ENCODE measurements around the gene TOP1.
"Not testable (repeated sequence)": the region's sequence is repeated elsewhere in the genome, so short reads cannot be mapped to it uniquely, and the experiment has no call there.

The TOP1 gene

DNA sequence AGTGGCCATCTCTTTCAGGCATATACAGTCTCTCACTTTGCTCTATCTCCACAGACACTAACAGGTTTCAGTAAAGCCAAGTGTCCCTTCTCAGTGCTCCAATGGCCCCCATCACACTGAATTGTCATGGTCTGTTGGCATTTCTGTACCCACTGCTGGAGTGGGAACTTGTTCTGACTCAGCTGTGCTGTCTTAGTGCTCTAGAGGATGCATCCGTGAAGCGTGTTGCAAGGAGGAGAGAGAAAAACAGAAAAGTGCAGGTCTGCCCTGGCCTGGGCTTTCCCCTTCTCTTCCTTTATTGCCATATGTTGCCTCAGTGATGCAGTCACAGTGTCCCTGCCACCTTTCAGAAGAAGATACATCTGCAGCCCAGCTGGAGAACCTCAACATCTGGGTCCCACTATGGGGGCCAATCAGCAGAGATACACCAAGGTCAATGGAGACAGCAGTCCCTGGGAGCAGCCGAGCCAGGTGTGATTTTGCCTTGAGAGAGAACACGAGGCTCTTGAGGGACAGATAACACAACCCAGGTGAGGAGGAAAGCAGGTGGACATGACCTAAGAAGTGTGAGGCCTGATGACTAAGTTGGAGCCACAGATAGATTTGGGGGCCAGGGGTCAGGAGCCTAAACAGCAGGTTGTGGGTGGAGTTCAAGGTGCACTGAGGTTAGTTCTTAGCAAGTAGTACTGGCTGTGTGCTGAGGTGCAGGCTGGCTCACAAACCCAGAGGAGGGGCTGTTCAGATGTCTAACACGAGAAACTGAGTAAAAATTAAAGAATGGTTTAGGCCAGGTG, 103.2 kb downstream of the TOP1 start:
- no peak for DNase-seq (ENCODE audit: low read depth)

DNA sequence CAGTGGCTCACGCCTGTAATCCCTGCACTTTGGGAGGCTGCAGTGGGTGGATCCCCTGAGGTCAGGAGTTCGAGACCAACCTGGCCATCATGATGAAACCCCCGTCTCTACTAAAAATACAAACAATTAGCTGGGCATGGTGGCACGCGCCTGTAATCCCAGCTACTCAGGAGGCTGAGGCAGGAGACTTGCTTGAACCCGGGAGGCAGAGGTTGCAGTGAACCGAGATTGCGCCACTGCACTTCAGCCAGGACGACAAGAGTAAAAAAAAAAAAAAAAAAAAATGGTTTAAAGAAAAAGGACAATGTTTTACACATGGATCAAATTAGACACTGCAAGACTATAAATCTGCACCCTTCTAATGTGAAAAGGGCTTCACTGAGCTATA, 103.8 kb downstream of the TOP1 start:
- DNase-seq (ENCODE audit: low read depth) = not testable (repeated sequence)

GRCh38 chr20:41133709-41134361, 105.2 kb downstream of the TOP1 start:
- no peak for DNase-seq (ENCODE audit: low read depth)

DNA sequence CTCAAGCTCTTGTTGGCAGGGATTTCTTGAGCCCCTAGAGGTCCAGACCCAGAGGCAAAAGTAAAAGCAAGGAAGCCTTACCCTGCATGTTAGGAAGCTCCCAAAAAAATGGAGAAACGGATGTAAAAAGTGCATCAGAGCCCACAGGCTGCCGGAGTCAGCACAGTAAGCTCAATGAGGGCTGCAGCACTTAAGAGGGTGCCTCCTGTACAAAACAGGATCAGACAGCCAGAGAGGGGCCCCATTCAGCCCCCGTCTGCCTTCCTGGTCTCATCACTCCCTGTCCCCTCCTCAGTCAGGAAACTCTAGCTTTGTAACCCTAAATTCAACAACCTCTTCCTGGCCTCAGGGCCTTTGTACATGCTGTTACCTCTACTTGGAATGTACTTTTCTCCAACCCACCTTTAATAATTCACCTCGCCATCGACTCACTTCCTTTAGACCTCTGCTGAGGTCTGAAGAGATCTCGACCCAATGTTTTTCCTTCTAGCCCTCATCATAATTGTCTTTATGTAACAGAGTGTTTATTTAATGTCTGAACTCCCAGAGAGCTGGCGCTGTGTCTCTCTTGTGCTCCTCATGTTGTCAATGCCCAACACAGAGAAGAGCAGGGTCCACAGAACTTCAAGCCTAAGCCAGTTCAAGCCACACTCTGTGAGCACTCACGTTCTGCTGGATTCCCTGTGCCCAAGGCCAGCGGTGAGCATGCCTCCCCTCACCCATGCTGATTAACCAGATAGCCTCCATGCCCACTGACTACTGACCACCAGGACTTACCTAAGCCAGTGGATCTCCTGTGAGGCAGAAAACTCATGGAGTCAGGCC, 106.0 kb downstream of the TOP1 start:
- no peak for DNase-seq (ENCODE audit: low read depth)

DNA sequence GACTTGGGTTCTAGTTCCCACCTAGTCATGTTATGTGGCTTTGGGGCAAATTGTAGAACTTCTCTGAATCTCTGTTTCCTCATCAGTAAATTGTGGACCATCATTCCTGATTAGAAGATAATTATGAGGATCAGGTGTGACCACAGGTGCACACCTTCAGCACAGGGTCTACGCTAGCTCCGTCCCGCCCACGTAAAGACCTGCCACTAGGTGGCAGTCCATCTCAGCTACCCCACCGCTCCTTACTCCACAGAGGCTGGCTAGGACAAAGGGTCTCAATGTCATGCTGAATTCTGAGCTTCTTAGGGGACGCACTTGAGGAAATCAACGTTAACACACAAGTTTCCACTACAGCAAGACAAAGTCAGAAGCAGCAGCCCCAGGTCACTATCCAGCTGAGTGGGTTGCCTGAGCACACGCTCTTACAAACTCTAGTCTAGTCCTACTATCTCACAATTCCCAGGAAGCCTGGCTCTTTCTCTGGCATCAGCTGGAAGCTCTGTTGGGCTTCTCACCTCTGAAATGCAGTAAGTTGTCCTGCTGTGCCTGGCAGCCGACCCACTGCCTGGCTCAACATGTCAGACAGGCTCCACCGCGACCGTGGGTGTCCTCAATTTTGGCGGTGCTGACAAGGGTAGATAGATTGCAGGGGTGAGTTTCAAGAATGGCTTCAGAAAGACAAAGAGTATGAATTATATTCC, 106.7 kb downstream of the TOP1 start:
- peak; percentile 49 for DNase-seq (ENCODE audit: low read depth)

GRCh38 chr20:41135888-41136679, 107.5 kb downstream of the TOP1 start:
- no peak for DNase-seq (ENCODE audit: low read depth)

DNA sequence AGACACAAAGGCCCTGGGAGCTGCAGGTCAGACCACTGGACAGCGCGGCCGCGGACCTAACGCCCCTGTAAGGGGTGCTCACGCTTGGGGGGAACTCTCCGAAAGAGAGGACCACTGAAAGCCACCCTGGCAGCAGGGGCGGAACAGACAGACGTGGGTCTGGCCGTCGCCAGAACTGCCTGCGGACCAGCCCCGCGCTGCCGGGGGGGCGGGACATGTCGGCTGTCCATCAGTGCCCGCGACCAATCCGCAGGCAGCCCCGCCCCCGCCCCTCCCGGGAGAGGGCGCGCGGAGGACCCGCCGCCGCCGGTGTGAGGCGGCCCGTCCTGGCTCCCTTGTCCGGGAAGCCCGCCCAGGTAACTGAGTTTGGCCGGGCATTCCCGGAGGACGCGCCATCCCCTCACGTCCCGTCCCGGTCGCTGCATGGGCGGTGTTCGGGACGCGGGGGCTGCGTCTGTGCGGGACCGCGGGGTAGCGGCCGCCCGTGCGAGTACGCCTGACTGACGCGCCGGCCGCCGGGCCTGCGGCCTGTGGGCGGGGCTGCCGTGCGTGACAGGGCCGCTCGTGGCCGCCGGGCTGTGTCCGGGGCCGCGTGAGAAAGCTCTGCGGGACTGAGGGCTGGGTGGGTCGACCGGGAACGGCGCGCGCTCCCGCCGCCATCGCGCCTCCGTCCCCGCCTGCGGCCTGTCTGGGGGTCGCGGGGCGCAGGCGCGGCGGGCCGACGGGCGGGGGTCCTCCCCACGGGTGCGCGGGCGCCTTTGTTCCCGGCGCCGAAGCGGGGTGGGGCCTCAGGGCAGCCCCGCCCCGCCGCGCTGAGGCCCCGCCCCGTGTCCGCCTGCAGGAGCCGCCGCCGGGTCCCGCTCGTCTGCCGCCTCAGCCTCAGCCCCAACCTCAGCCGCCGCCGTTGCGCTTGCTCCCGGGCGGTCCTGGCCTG, 108.3 kb downstream of the TOP1 start, which contains the start of gene PLCG1:
TSS of gene PLCG1 (plus strand) at position 864 of the 934 bp plus-strand sequence. CDS start 99 bp downstream, outside the sequence.
- DNase-seq (ENCODE audit: low read depth) = peak; percentile 67

- no peak for DNase-seq (ENCODE audit: low read depth)
These were observed 109.2 kb downstream of the TOP1 start for GRCh38 chr20:41137614-41138474.

GRCh38 chr20:41138475-41139226, 110.0 kb downstream of the TOP1 start:
- peak; percentile 28 for DNase-seq (ENCODE audit: low read depth)

DNA sequence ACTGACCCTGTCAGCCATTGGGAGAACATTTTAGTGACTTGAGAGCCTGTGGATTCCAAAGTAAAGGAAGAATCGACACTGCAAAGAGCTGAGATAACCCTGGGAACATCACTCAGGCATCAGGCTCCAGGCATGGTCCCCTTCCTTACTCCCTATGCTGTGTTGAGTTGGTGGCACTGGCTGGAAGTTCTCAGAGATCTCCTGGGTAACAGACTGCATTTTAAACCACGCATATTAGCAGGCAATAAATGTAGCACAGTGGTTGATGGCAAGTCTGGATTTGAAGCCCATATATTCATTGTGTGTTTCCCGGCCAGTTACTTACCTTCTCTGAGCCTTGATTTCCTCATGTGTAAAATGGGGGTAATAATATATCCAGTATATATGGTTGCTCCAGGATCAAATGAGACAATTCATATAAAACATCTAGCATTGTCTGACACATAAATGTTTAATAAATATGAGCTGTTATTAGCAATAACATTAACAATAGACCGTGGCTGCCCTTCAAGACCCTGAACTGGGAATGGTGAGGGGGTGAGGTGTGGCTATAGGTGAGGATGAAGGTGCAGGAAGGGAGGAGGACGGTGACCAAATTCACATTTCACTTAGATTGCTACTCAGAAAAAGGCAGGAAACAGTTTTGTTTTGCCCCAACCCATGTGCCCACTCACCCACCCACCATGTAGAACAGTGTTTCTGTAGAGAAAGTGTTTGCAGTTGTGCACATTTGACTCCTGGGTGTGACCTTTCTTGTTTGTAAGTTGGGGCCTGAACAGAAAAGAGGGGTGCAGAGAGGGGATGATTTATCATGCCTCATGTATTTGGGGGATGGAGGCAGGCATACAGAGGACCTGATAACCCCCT, 110.8 kb downstream of the TOP1 start:
- no peak for DNase-seq (ENCODE audit: low read depth)

GRCh38 chr20:41140226-41141133, 111.9 kb downstream of the TOP1 start:
- no peak for DNase-seq (ENCODE audit: low read depth)

DNA sequence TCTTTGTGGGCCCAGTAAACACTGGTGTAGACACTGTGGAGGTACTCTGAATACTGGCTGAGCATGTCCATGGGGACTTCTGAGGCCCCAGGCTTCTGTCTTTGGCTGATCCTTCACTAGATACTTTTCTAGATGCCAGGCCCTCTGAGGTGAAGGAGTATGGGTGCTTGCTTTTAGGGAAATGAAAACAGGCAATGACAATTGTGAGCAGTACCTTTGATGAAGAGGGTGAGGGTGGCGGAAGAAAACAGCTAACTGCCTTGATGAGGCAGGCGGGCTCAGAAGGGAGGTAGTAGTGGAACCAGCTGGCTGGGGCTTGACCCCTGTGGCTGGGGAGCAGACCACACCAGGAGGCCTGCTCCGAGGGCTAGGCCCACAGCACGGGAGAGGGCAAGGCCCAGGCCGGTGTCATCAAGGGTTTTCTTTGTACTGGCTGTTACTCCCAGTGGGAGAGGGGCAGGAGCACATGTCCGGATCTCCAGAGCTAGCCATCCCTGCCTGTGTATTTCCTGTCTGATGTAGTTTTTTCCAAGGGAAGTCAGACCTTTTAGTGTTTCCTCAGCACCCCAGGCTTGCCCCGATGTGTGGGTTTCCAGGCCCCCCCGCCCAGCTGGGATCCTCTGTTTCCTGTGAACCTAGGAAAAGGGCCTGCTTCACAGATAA, 112.7 kb downstream of the TOP1 start:
- no peak for DNase-seq (ENCODE audit: low read depth)

- DNase-seq (ENCODE audit: low read depth) = no peak
These were observed 113.6 kb downstream of the TOP1 start for GRCh38 chr20:41142245-41142644.

DNA sequence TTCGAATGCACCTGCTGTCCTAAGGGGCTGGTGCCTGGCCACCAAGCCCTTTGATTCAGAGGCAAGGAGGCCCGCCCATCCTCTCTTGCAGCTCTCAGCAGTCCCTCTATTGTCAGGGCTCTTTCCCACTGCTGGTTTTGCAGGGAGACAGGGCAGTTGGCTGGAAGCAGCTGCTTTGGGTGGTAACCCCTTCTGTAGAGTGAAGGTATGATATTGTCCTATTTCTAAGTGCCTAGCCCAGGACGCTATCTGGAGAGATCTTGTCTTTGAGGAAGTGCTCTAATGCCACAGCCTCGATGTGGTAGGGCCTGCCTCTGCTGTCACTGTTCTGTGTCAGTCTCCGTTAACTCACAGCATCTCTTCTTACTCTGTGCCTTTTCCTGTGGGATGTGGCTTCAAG, 114.3 kb downstream of the TOP1 start:
- DNase-seq (ENCODE audit: low read depth) = no peak

DNA sequence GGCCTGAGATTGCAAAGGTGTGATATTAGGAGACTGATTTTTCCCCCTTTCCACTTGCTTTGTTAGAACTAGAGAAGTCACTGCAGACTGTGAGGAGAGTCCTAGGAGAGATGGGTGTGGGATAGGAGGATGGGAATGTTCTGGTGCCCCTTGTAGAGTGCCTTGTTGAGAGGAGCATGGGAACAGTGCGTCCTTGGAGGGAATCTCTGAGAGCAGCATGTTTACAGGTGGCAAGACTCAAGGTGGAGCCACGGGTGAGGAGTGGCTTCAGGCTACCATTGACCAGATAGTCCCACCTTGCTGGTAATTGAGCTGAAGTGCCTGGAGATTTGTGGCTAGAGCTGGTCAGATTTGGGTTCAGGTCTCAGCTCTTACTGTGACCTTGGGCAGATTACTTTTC, 114.7 kb downstream of the TOP1 start:
- no peak for DNase-seq (ENCODE audit: low read depth)

DNA sequence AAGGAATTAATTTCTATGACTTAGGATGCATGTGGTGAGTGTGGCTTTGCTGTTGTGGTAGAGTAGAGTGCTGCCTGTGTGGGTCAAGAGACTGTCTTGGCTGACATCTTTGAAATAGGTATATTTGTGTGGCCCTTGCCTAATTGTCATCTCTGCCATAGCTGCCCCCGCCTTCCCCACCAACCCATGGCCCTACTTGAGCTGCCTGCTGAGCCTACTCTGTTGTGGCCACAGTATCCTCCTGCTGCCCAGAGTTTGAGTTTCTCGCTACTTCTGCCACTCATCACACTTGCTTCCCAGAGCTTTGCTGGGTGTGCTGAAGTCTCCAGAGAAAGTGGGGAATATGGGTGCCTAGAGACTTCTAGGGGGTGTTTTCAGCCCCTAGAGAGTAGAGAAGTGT, 116.7 kb downstream of the TOP1 start:
- DNase-seq (ENCODE audit: low read depth) = no peak

All from stimulated activated CD8-positive, alpha-beta memory T cell treated with anti-CD3 and anti-CD28 coated beads, Interleukin-12 subunit alpha, Interleukin-12 subunit beta, amount 100 ng/mL, for 1 hour (primary cell).